HG02973 (cell line): Measurements from ENCODE around the gene USHBP1.
A peak's percentile ranks its signal among the peaks of the same experiment; 100 is the strongest.

Source experiments
- ATAC-seq: cut with Tn5 transposase; IDR thresholded peaks from one replicate; pipeline ENCODE4 v1.9.1; 2021; ENCODE audit warnings: moderate library complexity; ENCODE audit not compliant: unreplicated experiment

USHBP1 gene

GRCh38 chr19:17263712-17264640 is 569 bp downstream of the USHBP1 start:
- ATAC-seq, result no peak

- no peak for ATAC-seq
Observed at GRCh38 chr19:17262557-17262956, 2.0 kb downstream of the USHBP1 start.

- ATAC-seq, result peak; percentile 73
Observed at GRCh38 chr19:17260842-17261325, 3.7 kb downstream of the USHBP1 start.

GRCh38 chr19:17259934-17260333 is 4.6 kb downstream of the USHBP1 start:
- ATAC-seq, result no peak

GRCh38 chr19:17259118-17259780 is 5.3 kb downstream of the USHBP1 start:
- no peak for ATAC-seq

GRCh38 chr19:17256130-17256529 is 8.4 kb downstream of the USHBP1 start:
- ATAC-seq, result no peak

- no peak for ATAC-seq
Observed at GRCh38 chr19:17255150-17255621, 9.4 kb downstream of the USHBP1 start.

- ATAC-seq, result no peak
Observed at GRCh38 chr19:17254636-17255035, 9.9 kb downstream of the USHBP1 start.

GRCh38 chr19:17249887-17250548 is 14.5 kb downstream of the USHBP1 start:
- ATAC-seq, result no peak

GRCh38 chr19:17248011-17248776 is 16.4 kb downstream of the USHBP1 start:
- no peak for ATAC-seq

- no peak for ATAC-seq
Observed at GRCh38 chr19:17246681-17247425, 17.7 kb downstream of the USHBP1 start.

- ATAC-seq, result peak; percentile 12
Observed at GRCh38 chr19:17245535-17245984, 19.0 kb downstream of the USHBP1 start, which contains the start of gene NR2F6. NR2F6 (minus strand) TSS chr19:17245919; CDS start chr19:17245220, 699 bp downstream.

- ATAC-seq, result no peak
Observed at GRCh38 chr19:17244618-17245534, 19.7 kb downstream of the USHBP1 start.

- no peak for ATAC-seq
Observed at GRCh38 chr19:17243830-17244617, 20.5 kb downstream of the USHBP1 start.

GRCh38 chr19:17243211-17243829 is 21.2 kb downstream of the USHBP1 start:
- ATAC-seq, result no peak

- ATAC-seq, result no peak
Observed at GRCh38 chr19:17242431-17243208, 21.9 kb downstream of the USHBP1 start.
